ENCODE data around the gene DKK2.

The DKK2 gene

DNA sequence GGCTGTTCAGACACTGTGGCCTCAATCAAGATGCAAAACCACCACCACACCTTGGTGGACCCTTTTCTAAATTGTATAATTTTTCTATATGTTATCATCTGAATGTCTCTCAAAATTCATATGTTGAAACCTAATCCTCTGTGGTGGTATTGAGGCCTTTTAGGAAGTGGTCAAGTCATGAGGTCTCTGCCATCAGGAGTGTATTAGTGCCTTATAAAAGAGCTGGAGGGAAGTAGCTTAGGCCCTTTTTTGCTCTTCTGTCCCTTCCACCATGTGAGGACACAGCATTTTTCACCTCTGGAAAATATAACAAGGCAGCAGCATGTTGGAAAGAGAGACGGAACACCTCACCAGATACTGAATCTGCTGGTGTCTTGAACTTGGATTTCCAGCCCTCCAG lies 30.5 kb upstream of the DKK2 start:
- DNase-seq (ENCODE audit: low spot score) = no peak
- in situ Hi-C loops (cut with MboI; ENCODE audit: low sequenced_read_pairs, unreplicated experiment) = no loop called here
- TF ChIP-seq, protein P1, sequence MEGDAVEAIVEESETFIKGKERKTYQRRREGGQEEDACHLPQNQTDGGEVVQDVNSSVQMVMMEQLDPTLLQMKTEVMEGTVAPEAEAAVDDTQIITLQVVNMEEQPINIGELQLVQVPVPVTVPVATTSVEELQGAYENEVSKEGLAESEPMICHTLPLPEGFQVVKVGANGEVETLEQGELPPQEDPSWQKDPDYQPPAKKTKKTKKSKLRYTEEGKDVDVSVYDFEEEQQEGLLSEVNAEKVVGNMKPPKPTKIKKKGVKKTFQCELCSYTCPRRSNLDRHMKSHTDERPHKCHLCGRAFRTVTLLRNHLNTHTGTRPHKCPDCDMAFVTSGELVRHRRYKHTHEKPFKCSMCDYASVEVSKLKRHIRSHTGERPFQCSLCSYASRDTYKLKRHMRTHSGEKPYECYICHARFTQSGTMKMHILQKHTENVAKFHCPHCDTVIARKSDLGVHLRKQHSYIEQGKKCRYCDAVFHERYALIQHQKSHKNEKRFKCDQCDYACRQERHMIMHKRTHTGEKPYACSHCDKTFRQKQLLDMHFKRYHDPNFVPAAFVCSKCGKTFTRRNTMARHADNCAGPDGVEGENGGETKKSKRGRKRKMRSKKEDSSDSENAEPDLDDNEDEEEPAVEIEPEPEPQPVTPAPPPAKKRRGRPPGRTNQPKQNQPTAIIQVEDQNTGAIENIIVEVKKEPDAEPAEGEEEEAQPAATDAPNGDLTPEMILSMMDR (IDR thresholded peaks at IDR 0.05; ENCODE audit: borderline replicate concordance, control extremely low read depth, extremely low read depth, insufficient read depth, missing control alignments) = no peak

DNA sequence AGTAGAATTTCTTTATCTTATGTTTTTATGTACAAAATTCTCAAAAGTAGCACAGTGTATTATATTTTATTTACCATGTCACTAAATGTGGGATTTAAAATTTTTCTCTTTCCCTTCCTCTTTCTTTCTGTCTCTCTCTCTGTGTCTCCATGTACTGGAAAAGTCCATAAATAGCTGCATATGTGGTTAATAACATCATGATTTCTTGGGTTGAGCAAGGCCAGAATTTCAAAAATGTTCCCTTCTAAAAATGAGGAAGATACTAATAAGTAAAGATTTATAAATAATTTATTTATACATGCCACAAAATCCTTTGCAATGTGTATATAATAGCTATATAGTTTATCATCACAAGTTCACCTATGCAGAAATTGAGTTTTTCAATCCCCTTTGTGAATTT lies 29.1 kb upstream of the DKK2 start:
- no peak for DNase-seq (ENCODE audit: low spot score)
- in situ Hi-C loops (cut with MboI; ENCODE audit: low sequenced_read_pairs, unreplicated experiment) = no loop called here

DNA sequence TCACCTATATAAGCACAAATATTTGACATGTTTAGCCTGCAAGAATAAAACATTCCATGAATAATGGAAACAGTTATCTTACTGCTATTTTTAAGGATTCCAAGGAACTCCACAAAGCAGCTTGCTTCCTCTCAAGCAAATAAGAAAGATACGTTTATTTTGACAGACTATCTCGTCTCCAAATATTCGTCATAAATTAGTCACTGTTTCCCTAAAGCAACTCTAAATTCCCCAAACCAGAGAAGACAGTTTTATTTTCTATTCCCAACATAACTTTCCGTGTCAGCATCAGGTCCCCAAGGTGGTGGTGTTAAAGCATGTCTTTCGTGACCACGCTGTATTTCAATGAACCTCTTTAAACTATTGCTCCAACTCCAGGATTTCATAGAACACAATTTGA lies 24.3 kb upstream of the DKK2 start:
- in situ Hi-C loops (cut with MboI; ENCODE audit: low sequenced_read_pairs, unreplicated experiment) = no loop called here
- DNase-seq (ENCODE audit: low spot score) = no peak
- TF ChIP-seq, protein P1 (IDR thresholded peaks at IDR 0.05; ENCODE audit: borderline replicate concordance, control extremely low read depth, extremely low read depth, insufficient read depth, missing control alignments) = no peak

More for the DNA sequence above, 29.1 kb upstream of the DKK2 start:
- TF ChIP-seq, protein P1 (IDR thresholded peaks at IDR 0.05; ENCODE audit: borderline replicate concordance, control extremely low read depth, extremely low read depth, insufficient read depth, missing control alignments) = no peak

DNA sequence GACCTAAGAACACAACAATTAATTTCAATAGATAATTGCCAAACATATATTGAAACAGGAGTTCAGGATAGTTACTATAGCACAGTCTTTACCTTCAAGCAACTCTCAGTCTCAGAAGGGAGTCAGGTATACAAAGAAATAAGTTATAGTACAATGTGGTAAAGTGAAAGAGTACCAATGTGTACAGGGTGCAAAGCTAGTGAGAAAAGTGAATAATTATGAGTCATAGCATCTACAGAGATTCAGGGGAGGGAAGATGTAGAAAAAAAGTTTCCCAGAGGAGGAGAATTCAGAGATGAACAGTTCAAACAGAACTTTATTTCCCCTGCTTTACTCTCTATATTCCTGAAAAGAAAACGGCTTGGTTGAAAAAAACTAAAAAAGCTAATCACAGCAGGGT lies 22.7 kb upstream of the DKK2 start:
- TF ChIP-seq, protein P1 (IDR thresholded peaks at IDR 0.05; ENCODE audit: borderline replicate concordance, control extremely low read depth, extremely low read depth, insufficient read depth, missing control alignments) = no peak
- no peak for DNase-seq (ENCODE audit: low spot score)
- in situ Hi-C loops (cut with MboI; ENCODE audit: low sequenced_read_pairs, unreplicated experiment) = no loop called here

DNA sequence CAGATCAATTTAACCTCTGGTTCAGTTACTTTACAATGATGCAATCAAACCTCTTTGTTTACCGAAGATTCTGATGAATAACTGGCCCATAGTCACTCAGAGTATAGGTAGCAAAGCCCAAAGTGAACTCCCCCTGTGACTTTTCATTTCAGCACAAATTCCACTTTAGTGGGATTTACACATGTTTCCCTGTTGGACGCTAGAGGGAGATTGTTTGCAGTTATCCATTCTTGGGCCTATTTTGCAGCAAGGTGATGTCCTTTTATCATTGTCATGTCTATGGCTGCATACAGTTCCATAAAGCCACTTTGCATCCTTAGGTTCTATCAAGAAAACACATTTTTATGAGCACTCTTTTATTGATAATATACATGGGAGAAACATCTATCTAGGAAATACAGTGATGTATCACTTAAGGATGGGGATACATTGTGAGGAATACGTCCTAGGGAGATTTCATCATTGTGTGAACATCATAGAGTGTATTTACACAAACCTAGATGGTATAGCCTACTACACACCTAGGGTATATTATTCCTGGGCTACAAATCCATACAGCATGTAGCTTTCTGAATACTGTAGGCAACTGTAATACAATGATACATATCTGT lies 14.5 kb upstream of the DKK2 start:
- DNase-seq (ENCODE audit: low spot score) = no peak

DNA sequence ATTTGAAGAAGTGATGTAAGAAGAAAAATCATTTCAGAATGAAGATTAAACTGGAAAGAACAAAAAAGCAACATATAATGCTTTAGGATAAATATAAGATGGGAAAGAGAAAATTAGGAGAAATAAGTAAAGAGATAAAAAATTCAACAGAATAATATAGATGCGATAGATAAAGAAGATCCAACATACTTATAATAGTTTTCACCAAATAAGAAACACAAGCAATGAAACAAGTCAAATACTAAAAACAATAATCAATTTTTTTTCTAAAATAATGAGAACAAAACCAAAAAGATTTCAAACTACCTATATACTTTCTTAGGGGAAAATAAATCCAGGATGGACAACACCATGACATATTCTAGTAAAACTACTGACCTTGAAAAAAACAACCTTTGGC lies 10.1 kb upstream of the DKK2 start:
- DNase-seq (ENCODE audit: low spot score) = no peak
- in situ Hi-C loops (cut with MboI; ENCODE audit: low sequenced_read_pairs, unreplicated experiment) = no loop called here

More for the DNA sequence above, 14.5 kb upstream of the DKK2 start:
- TF ChIP-seq, protein P1 (IDR thresholded peaks at IDR 0.05; ENCODE audit: borderline replicate concordance, control extremely low read depth, extremely low read depth, insufficient read depth, missing control alignments) = peak; percentile 7
- in situ Hi-C loops (cut with MboI; ENCODE audit: low sequenced_read_pairs, unreplicated experiment) = no loop called here

More for the DNA sequence above, 10.1 kb upstream of the DKK2 start:
- TF ChIP-seq, protein P1 (IDR thresholded peaks at IDR 0.05; ENCODE audit: borderline replicate concordance, control extremely low read depth, extremely low read depth, insufficient read depth, missing control alignments) = no peak

Data from GM13976 (cell line).